ENCODE measurements around the gene LSM2.

The LSM2 gene

GRCh38 chr6:31765910-31766794 lies 40.6 kb downstream of the LSM2 start:
- Histone ChIP-seq H3K4me3 (ENCODE audit: low read length in 2 of 2) (peak overlapping the region; percentile 29), H3K27me3 (ENCODE audit: control insufficient read depth in 2 of 2, insufficient read depth in 2 of 2, low read length in 2 of 2) (no peaks in the 10 kb centered on the region), H3K36me3 (ENCODE audit: control insufficient read depth in 2 of 2, insufficient read depth in 2 of 2, low read length in 2 of 2) (no peaks in the 10 kb centered on the region), H3K27ac (ENCODE audit: low read depth in 2 of 2, low read length in 2 of 2) (no peak overlapping the region), H3K4me1 (ENCODE audit: control insufficient read depth in 2 of 2, insufficient read depth in 2 of 2, low read length in 2 of 2) (peaks cover 0 to 4% of the 10 kb centered on the region in 2 donors), H3K9ac (ENCODE audit: low read depth in 1 of 2, low read length in 2 of 2) (no peak overlapping the region), H3K9me3 (ENCODE audit: control insufficient read depth in 2 of 2, low read length in 2 of 2) (no peaks in the 10 kb centered on the region)

- H3K4me1 ChIP-seq (ENCODE audit: control insufficient read depth in 2 of 2, insufficient read depth in 2 of 2, low read length in 2 of 2), result peaks cover 0 to 4% of the 10 kb centered on the region in 2 donors
- no peaks in the 10 kb centered on the region for H3K36me3 ChIP-seq (ENCODE audit: control insufficient read depth in 2 of 2, insufficient read depth in 2 of 2, low read length in 2 of 2)
- H3K27ac ChIP-seq (ENCODE audit: low read depth in 2 of 2, low read length in 2 of 2), result no peak overlapping the region
- H3K4me3 ChIP-seq (ENCODE audit: low read length in 2 of 2), result no peak overlapping the region
- H3K9ac ChIP-seq (ENCODE audit: low read depth in 1 of 2, low read length in 2 of 2), result no peak overlapping the region
- H3K27me3 ChIP-seq (ENCODE audit: control insufficient read depth in 2 of 2, insufficient read depth in 2 of 2, low read length in 2 of 2), result no peaks in the 10 kb centered on the region
- H3K9me3 ChIP-seq (ENCODE audit: control insufficient read depth in 2 of 2, low read length in 2 of 2), result no peaks in the 10 kb centered on the region
Measured at GRCh38 chr6:31765559-31765909, 41.2 kb downstream of the LSM2 start.

GRCh38 chr6:31764198-31764597 lies 42.6 kb downstream of the LSM2 start:
- no peak overlapping the region for H3K9ac ChIP-seq (ENCODE audit: low read depth in 1 of 2, low read length in 2 of 2)
- H3K9me3 ChIP-seq (ENCODE audit: control insufficient read depth in 2 of 2, low read length in 2 of 2), result no peaks in the 10 kb centered on the region
- H3K27me3 ChIP-seq (ENCODE audit: control insufficient read depth in 2 of 2, insufficient read depth in 2 of 2, low read length in 2 of 2), result no peaks in the 10 kb centered on the region
- no peak overlapping the region for H3K27ac ChIP-seq (ENCODE audit: low read depth in 2 of 2, low read length in 2 of 2)
- no peaks in the 10 kb centered on the region for H3K4me1 ChIP-seq (ENCODE audit: control insufficient read depth in 2 of 2, insufficient read depth in 2 of 2, low read length in 2 of 2)
- H3K4me3 ChIP-seq (ENCODE audit: low read length in 2 of 2), result no peak overlapping the region
- H3K36me3 ChIP-seq (ENCODE audit: control insufficient read depth in 2 of 2, insufficient read depth in 2 of 2, low read length in 2 of 2), result no peaks in the 10 kb centered on the region

GRCh38 chr6:31763619-31763940 lies 43.2 kb downstream of the LSM2 start:
- Histone ChIP-seq H3K27me3 (ENCODE audit: control insufficient read depth in 2 of 2, insufficient read depth in 2 of 2, low read length in 2 of 2) (no peaks in the 10 kb centered on the region), H3K9me3 (ENCODE audit: control insufficient read depth in 2 of 2, low read length in 2 of 2) (no peaks in the 10 kb centered on the region), H3K4me1 (ENCODE audit: control insufficient read depth in 2 of 2, insufficient read depth in 2 of 2, low read length in 2 of 2) (no peaks in the 10 kb centered on the region), H3K9ac (ENCODE audit: low read depth in 1 of 2, low read length in 2 of 2) (no peak overlapping the region), H3K4me3 (ENCODE audit: low read length in 2 of 2) (no peak overlapping the region), H3K27ac (ENCODE audit: low read depth in 2 of 2, low read length in 2 of 2) (no peak overlapping the region), H3K36me3 (ENCODE audit: control insufficient read depth in 2 of 2, insufficient read depth in 2 of 2, low read length in 2 of 2) (no peaks in the 10 kb centered on the region)

GRCh38 chr6:31762878-31763618 lies 43.7 kb downstream of the LSM2 start:
- H3K4me1 ChIP-seq (ENCODE audit: control insufficient read depth in 2 of 2, insufficient read depth in 2 of 2, low read length in 2 of 2), result no peaks in the 10 kb centered on the region
- no peak overlapping the region for H3K9ac ChIP-seq (ENCODE audit: low read depth in 1 of 2, low read length in 2 of 2)
- H3K9me3 ChIP-seq (ENCODE audit: control insufficient read depth in 2 of 2, low read length in 2 of 2), result no peaks in the 10 kb centered on the region
- no peak overlapping the region for H3K4me3 ChIP-seq (ENCODE audit: low read length in 2 of 2)
- no peaks in the 10 kb centered on the region for H3K36me3 ChIP-seq (ENCODE audit: control insufficient read depth in 2 of 2, insufficient read depth in 2 of 2, low read length in 2 of 2)
- H3K27ac ChIP-seq (ENCODE audit: low read depth in 2 of 2, low read length in 2 of 2), result no peak overlapping the region
- H3K27me3 ChIP-seq (ENCODE audit: control insufficient read depth in 2 of 2, insufficient read depth in 2 of 2, low read length in 2 of 2), result no peaks in the 10 kb centered on the region

- Histone ChIP-seq H3K4me1 (ENCODE audit: control insufficient read depth in 2 of 2, insufficient read depth in 2 of 2, low read length in 2 of 2) (no peaks in the 10 kb centered on the region), H3K9ac (ENCODE audit: low read depth in 1 of 2, low read length in 2 of 2) (no peak within 1 kb of the TSS), H3K27ac (ENCODE audit: low read depth in 2 of 2, low read length in 2 of 2) (no peak within 1 kb of the TSS), H3K36me3 (ENCODE audit: control insufficient read depth in 2 of 2, insufficient read depth in 2 of 2, low read length in 2 of 2) (no peaks in the 10 kb centered on the region), H3K4me3 (ENCODE audit: low read length in 2 of 2) (no peak within 1 kb of the TSS), H3K27me3 (ENCODE audit: control insufficient read depth in 2 of 2, insufficient read depth in 2 of 2, low read length in 2 of 2) (no peaks in the 10 kb centered on the region), H3K9me3 (ENCODE audit: control insufficient read depth in 2 of 2, low read length in 2 of 2) (no peaks in the 10 kb centered on the region)
Measured at GRCh38 chr6:31762356-31762755, 44.4 kb downstream of the LSM2 start, which contains the start of gene SAPCD1. Gene SAPCD1 (plus strand): TSS chr6:31762656. CDS start chr6:31763055, 399 bp downstream.

- no peak overlapping the region for H3K27ac ChIP-seq (ENCODE audit: low read depth in 2 of 2, low read length in 2 of 2)
- H3K27me3 ChIP-seq (ENCODE audit: control insufficient read depth in 2 of 2, insufficient read depth in 2 of 2, low read length in 2 of 2), result no peaks in the 10 kb centered on the region
- H3K4me3 ChIP-seq (ENCODE audit: low read length in 2 of 2), result no peak overlapping the region
- H3K9me3 ChIP-seq (ENCODE audit: control insufficient read depth in 2 of 2, low read length in 2 of 2), result no peaks in the 10 kb centered on the region
- H3K9ac ChIP-seq (ENCODE audit: low read depth in 1 of 2, low read length in 2 of 2), result no peak overlapping the region
- H3K4me1 ChIP-seq (ENCODE audit: control insufficient read depth in 2 of 2, insufficient read depth in 2 of 2, low read length in 2 of 2), result no peaks in the 10 kb centered on the region
- H3K36me3 ChIP-seq (ENCODE audit: control insufficient read depth in 2 of 2, insufficient read depth in 2 of 2, low read length in 2 of 2), result no peaks in the 10 kb centered on the region
Measured at GRCh38 chr6:31761343-31761742, 45.4 kb downstream of the LSM2 start.

- Histone ChIP-seq H3K27me3 (ENCODE audit: control insufficient read depth in 2 of 2, insufficient read depth in 2 of 2, low read length in 2 of 2) (no peaks in the 10 kb centered on the region), H3K4me3 (ENCODE audit: low read length in 2 of 2) (no peak overlapping the region), H3K9ac (ENCODE audit: low read depth in 1 of 2, low read length in 2 of 2) (no peak overlapping the region), H3K27ac (ENCODE audit: low read depth in 2 of 2, low read length in 2 of 2) (no peak overlapping the region), H3K36me3 (ENCODE audit: control insufficient read depth in 2 of 2, insufficient read depth in 2 of 2, low read length in 2 of 2) (no peaks in the 10 kb centered on the region), H3K4me1 (ENCODE audit: control insufficient read depth in 2 of 2, insufficient read depth in 2 of 2, low read length in 2 of 2) (no peaks in the 10 kb centered on the region), H3K9me3 (ENCODE audit: control insufficient read depth in 2 of 2, low read length in 2 of 2) (no peaks in the 10 kb centered on the region)
Measured at GRCh38 chr6:31760790-31761189, 46.0 kb downstream of the LSM2 start.

- H3K4me1 ChIP-seq (ENCODE audit: control insufficient read depth in 2 of 2, insufficient read depth in 2 of 2, low read length in 2 of 2), result no peaks in the 10 kb centered on the region
- no peaks in the 10 kb centered on the region for H3K36me3 ChIP-seq (ENCODE audit: control insufficient read depth in 2 of 2, insufficient read depth in 2 of 2, low read length in 2 of 2)
- no peaks in the 10 kb centered on the region for H3K27me3 ChIP-seq (ENCODE audit: control insufficient read depth in 2 of 2, insufficient read depth in 2 of 2, low read length in 2 of 2)
- no peaks in the 10 kb centered on the region for H3K9me3 ChIP-seq (ENCODE audit: control insufficient read depth in 2 of 2, low read length in 2 of 2)
- no peak overlapping the region for H3K4me3 ChIP-seq (ENCODE audit: low read length in 2 of 2)
- H3K27ac ChIP-seq (ENCODE audit: low read depth in 2 of 2, low read length in 2 of 2), result no peak overlapping the region
- no peak overlapping the region for H3K9ac ChIP-seq (ENCODE audit: low read depth in 1 of 2, low read length in 2 of 2)
Measured at GRCh38 chr6:31758281-31758680, 48.5 kb downstream of the LSM2 start.

- Histone ChIP-seq H3K9me3 (ENCODE audit: control insufficient read depth in 2 of 2, low read length in 2 of 2) (no peaks in the 10 kb centered on the region), H3K36me3 (ENCODE audit: control insufficient read depth in 2 of 2, insufficient read depth in 2 of 2, low read length in 2 of 2) (no peaks in the 10 kb centered on the region), H3K9ac (ENCODE audit: low read depth in 1 of 2, low read length in 2 of 2) (no peak overlapping the region), H3K27ac (ENCODE audit: low read depth in 2 of 2, low read length in 2 of 2) (no peak overlapping the region), H3K27me3 (ENCODE audit: control insufficient read depth in 2 of 2, insufficient read depth in 2 of 2, low read length in 2 of 2) (no peaks in the 10 kb centered on the region), H3K4me3 (ENCODE audit: low read length in 2 of 2) (no peak overlapping the region), H3K4me1 (ENCODE audit: control insufficient read depth in 2 of 2, insufficient read depth in 2 of 2, low read length in 2 of 2) (no peaks in the 10 kb centered on the region)
Measured at GRCh38 chr6:31752739-31753319, 53.9 kb downstream of the LSM2 start.

Measured in mucosa of rectum (tissue), 2 donors.